ENCODE results near the gene OR52E8. TPM values are rescaled to one million over a fixed set of nuclear protein-coding genes. Genes with fewer than 3 reads are reported as not detected.

Gene OR52E8
- total and polyA plus RNA-seq, 7 donors: not detected

GRCh38 chr11:5815534-5815933, 42.0 kb downstream of the OR52E8 start:
- Histone ChIP-seq H3K9me3 (no peaks in the 10 kb centered on the region), H3K4me3 (no peak overlapping the region), H3K27me3 (no peaks in the 10 kb centered on the region), H3K27ac (no peak overlapping the region), H3K36me3 (no peaks in the 10 kb centered on the region), H3K4me1 (no peaks in the 10 kb centered on the region)
- intact Hi-C loops (cut with DNase I): no loop called here
- DNase-seq: no peak
- 52 to 53% methylated on average over 4 of the region's 4 CpGs for WGBS, 2 donors
- no peak for TF ChIP-seq POLR2A (IDR thresholded peaks at IDR 0.05)
- TF ChIP-seq POLR2AphosphoS5 (IDR thresholded peaks at IDR 0.05): no peak
- no peak for TF ChIP-seq EP300 (IDR thresholded peaks at IDR 0.05)
- no peak for TF ChIP-seq CTCF (IDR thresholded peaks at IDR 0.05)

GRCh38 chr11:5809905-5810795, 47.3 kb downstream of the OR52E8 start:
- Histone ChIP-seq H3K4me1 (peaks cover 0 to 13% (median 6%) of the 10 kb centered on the region in 4 donors), H3K9me3 (no peaks in the 10 kb centered on the region), H3K4me3 (no peak overlapping the region), H3K27ac (no peak overlapping the region), H3K27me3 (peaks cover 0 to 4% (median 0%) of the 10 kb centered on the region in 3 donors), H3K36me3 (no peaks in the 10 kb centered on the region)
- no peak for TF ChIP-seq EP300 (IDR thresholded peaks at IDR 0.05)
- no peak for TF ChIP-seq POLR2AphosphoS5 (IDR thresholded peaks at IDR 0.05)
- TF ChIP-seq CTCF (IDR thresholded peaks at IDR 0.05): no peak
- no peak for TF ChIP-seq POLR2A (IDR thresholded peaks at IDR 0.05)
- no peak for DNase-seq
- 78 to 80% methylated on average over 6 of the region's 6 CpGs for WGBS, 2 donors
- intact Hi-C loops (cut with DNase I): loop anchor here (2.0 to 5.0 kb wide), 3 partner anchors 128 to 688 kb away; no protein-coding TSS in a partner anchor

GRCh38 chr11:5809122-5809519, 48.4 kb downstream of the OR52E8 start:
- DNase-seq: no peak
- intact Hi-C loops (cut with DNase I): loop anchor here (2.0 to 5.0 kb wide), 3 partner anchors 127 to 687 kb away; no protein-coding TSS in a partner anchor
- Histone ChIP-seq H3K9me3 (no peaks in the 10 kb centered on the region), H3K27me3 (peaks cover 0 to 4% (median 0%) of the 10 kb centered on the region in 3 donors), H3K4me1 (peaks cover 0 to 13% (median 6%) of the 10 kb centered on the region in 4 donors), H3K36me3 (no peaks in the 10 kb centered on the region), H3K27ac (no peak overlapping the region), H3K4me3 (peak overlapping the region in 3 of 4 donors; percentile 33 to 43 (median 41))
- 26 to 29% methylated on average over 5 of the region's 5 CpGs for WGBS, 2 donors
- TF ChIP-seq CTCF (IDR thresholded peaks at IDR 0.05) (no peak), POLR2A (IDR thresholded peaks at IDR 0.05) (no peak), POLR2AphosphoS5 (IDR thresholded peaks at IDR 0.05) (no peak), EP300 (IDR thresholded peaks at IDR 0.05) (no peak)

- peak; percentile 80 for DNase-seq
- Histone ChIP-seq H3K36me3 (no peaks in the 10 kb centered on the region), H3K4me3 (peak within 1 kb of the TSS in 3 of 4 donors; percentile 33 to 43 (median 41)), H3K27me3 (peaks cover 0 to 4% (median 0%) of the 10 kb centered on the region in 3 donors), H3K9me3 (no peaks in the 10 kb centered on the region), H3K4me1 (peaks cover 0 to 13% (median 6%) of the 10 kb centered on the region in 4 donors), H3K27ac (no peak within 1 kb of the TSS)
- 6 to 9% methylated on average over 24 of the region's 24 CpGs for WGBS, 2 donors
- TF ChIP-seq CTCF (IDR thresholded peaks at IDR 0.05) (peak; percentile 61 to 79 (median 72)), EP300 (IDR thresholded peaks at IDR 0.05) (no peak)
- intact Hi-C loops (cut with DNase I): loop anchor here (2.0 to 5.0 kb wide), 3 partner anchors 126 to 686 kb away; no protein-coding TSS in a partner anchor
Observed at GRCh38 chr11:5808500-5809121, 48.9 kb downstream of the OR52E8 start, which contains the start of gene OR52N2. Gene OR52N2 (plus strand): TSS chr11:5808924. CDS start chr11:5820336, 11,412 bp downstream.
